NCI-H446 treated with DMSO at 0.1 percent for 48 hours (cell line): ENCODE data around the gene SLC16A1.
"Not testable (repeated sequence)": the region's sequence is repeated elsewhere in the genome, so short reads cannot be mapped to it uniquely, and the experiment has no call there.

Experiments used
- DNase-seq: peaks from one replicate; lab custom pipeline; 2025; lab: John Stamatoyannopoulos, UW

SLC16A1 gene

GRCh38 chr1:112964347-112964746 is 8.4 kb upstream of the SLC16A1 start:
- DNase-seq = no peak

DNA sequence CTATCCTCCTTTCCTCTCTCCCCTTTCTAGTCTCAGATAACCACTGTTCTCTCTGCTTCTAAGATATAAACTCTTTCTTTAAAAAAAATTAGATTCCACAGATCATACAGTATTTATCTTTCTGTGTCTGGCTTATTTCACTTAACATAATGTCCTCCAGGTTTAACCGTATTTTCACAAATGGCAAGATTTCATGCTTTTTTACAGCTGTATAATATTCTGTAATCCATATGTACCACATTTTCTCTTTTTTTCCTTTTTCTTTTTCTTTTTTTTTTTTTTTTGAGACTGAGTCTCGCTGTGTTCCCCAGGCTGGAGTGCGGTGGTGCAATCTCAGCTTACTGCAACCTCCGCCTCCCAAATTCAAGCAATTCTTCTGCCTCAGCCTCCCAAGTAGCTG is 5.1 kb upstream of the SLC16A1 start:
- no peak for DNase-seq

- no peak for DNase-seq
Measured at GRCh38 chr1:112960384-112960783, 4.4 kb upstream of the SLC16A1 start.

DNA sequence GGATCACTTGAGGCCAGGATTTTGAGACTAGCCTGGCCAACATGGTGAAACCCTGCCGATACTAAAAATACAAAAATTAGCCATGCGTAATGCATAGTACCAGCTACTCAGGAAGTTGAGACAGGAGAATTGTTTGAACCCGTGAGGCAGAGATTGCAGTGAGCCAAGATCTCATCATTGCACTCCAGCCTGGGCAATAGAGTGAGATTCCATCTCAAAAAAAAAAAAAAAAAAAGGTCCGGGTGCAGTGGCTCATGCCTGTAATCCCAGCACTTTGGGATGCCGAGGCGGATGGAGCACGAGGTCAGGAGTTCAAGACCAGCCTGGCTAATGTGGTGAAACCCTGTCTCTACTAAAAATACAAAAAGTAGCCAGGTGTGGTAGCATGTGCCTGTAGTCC is 2.2 kb upstream of the SLC16A1 start:
- not testable (repeated sequence) for DNase-seq

GRCh38 chr1:112957133-112957812 is 1.3 kb upstream of the SLC16A1 start:
- DNase-seq = peak; percentile 89

GRCh38 chr1:112956544-112957132 is 642 bp upstream of the SLC16A1 start:
- DNase-seq = no peak

- DNase-seq = peak; percentile 62
Measured at GRCh38 chr1:112954945-112955772, 837 bp downstream of the SLC16A1 start.

- no peak for DNase-seq
Measured at GRCh38 chr1:112954017-112954650, 1.9 kb downstream of the SLC16A1 start.

DNA sequence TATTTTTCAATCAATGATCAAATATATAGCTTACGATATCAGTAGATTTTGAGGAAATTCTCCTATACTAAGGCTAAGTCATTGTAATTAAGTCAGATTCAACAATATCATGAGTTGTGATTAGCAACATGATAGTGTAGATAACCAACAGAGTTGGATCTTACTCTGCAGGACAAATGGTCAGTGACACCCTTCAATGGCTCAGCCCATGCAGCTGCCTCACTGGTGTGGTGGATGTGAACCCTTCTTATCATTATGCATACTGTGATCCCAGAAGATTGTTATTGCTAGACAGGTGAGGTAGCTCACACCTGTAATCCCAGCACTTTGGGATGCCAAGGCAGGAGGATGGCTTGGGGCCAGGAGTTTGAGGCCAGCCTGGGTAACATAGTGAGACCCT is 5.6 kb downstream of the SLC16A1 start:
- DNase-seq = no peak

GRCh38 chr1:112946683-112947082 is 9.3 kb downstream of the SLC16A1 start:
- no peak for DNase-seq

DNA sequence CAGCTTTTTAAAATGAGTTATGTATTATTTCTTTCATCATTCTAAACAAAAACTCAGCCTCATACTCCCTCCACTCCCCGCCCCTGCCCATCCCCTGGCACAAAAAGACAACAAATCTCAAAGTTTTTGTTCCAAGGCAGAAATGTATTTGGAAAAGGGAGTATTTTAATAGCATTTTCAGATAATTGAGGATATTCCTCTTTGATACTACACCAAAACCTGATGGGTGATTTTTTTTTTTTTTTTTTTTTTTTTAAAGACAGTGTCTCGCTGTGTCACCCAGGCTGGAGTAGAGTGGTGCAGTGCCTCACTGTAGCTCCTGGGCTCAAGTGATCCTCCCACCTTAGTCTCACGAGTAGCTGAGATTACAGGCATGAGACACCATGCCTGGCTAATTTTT is 16.2 kb downstream of the SLC16A1 start:
- DNase-seq = no peak

DNA sequence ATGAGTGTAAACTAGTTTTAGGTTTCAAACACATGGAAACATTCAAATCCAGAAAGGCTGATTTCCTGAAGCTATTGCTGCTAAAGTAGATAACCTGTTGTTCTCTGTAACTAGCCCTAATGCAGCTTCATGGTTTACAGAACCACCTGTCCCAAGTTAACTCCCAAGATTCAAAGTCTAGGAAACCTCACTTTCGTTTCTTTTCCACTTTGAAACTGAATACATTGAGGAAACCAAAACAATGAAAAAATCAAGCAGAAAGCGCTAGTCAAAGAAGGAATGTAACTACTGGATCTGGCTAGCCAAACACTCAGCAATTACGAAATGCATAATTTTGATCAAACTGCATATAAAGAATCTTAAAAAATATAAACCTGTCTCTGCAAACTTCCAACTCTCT is 17.8 kb downstream of the SLC16A1 start:
- DNase-seq = no peak

DNA sequence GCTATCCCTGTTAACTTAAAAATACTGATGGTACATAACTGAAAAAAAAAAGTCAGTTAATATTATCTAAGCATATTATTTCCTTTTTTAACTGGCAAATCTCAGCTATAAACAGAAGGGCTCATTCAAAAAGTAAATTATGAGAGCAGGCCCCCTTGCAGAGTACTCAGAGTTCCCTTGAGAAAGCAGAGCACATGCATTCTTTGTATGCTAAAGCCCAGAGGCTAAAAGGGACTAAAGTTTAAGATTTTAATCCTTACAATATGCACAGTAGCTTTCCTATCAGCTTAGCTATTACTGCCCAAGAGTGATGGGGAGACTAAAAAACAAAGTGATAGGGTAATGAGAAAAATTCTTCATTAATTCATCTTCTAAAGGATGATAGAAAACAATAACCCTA is 18.5 kb downstream of the SLC16A1 start:
- DNase-seq = no peak

GRCh38 chr1:112937070-112937469 is 18.9 kb downstream of the SLC16A1 start:
- no peak for DNase-seq

- no peak for DNase-seq
Measured at GRCh38 chr1:112935461-112936111, 20.4 kb downstream of the SLC16A1 start.

DNA sequence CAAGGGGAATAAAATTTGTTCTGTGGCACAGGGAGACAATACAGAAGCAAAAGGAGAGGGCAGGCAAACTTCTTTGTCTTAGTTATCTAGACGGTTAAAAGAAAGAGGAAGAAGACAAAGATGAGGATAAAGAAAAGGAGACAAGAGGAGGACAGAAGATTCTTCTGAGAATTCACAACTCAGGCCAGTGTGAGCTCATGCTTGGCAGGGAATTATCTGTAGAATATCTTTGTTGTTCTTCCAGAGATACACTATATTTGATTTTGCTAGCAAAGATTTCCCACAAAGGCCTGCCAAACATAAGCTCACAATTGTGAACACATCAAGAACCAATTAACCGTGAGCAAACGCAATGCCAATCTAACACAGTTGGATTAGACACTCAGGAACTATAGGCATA is 21.4 kb downstream of the SLC16A1 start:
- no peak for DNase-seq

DNA sequence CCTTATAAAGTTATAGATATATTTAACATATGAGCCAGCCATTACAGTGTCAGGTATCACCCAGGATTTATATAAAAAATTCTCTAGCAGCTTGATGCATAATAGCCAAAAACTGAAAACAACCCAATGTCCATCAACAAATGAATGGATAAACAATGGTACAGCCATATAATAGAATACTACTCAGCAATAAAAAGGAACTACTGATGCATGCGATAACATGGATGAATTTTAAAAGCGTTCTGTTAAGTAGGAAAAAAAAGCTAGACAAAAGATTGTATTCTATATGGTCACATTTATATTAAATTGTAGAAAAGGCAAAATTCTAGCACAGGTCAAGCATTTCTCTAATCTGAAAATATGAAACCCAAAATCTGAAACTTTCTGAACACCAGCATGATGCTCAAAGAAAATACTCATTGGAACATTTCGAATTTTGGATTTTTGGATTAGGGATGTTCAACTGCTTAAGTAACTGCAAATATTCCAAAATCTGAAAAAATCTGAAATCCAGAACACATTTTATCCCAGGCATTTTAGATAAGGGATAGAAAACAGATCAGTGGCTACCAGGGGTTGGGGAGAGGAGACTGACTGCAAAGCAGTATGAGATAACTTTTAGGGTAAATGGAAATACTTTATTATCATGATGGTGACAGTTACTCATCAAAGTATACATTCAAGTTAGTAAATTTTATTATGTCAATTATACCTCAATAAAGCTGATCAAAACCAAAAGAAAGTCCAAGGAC is 22.0 kb downstream of the SLC16A1 start:
- no peak for DNase-seq

DNA sequence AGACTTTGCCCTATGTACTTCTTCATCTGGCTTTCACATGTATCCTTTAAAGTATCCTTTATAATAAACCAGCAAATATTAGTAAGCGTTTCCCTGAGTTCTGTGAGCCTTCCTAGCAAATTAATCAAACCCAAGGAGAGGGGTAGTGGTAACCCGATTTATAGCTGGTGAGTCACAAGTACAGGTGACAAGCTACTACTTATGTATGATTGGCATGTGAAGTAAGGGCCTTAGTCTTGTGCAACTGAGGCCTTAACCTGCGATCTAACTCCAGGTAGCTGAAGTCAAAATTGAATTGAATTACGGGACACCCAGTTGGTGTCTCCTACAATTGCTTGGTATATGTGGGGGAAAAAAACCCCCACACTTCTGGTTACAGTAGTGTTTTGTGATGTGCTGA is 26.0 kb downstream of the SLC16A1 start:
- no peak for DNase-seq

DNA sequence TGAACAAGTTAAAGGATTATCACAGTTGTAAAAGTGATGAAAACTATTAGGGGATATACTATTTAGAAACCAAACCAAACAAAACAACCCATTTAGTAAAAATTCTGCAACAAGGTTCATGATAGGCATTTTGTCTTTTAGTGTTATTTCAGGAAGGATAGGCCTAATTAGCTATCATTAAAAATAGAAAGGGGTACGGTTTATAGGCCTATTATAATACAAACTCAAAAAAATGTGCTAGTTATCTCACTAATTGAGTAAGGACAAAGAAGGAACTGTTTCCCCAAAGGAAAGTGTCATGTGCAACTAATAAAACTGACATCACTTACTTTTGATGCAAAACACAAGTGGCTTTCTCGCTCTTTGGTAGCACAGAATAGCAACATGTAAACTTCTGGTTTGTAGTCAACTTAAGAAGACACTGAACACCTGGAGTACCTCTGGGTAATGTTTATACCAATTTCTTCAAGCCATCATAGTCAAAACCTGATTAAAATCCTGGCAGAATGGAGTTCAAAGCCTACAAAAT is 28.5 kb downstream of the SLC16A1 start:
- DNase-seq = no peak

GRCh38 chr1:112926858-112927257 is 29.1 kb downstream of the SLC16A1 start:
- DNase-seq = no peak

GRCh38 chr1:112925015-112925414 is 31.0 kb downstream of the SLC16A1 start:
- DNase-seq = no peak
